Activated CD8-positive, alpha-beta memory T cell treated with anti-CD3 and anti-CD28 coated beads, Interleukin-2, amount 50 U/mL, for 24 hours (primary cell): ENCODE measurements around the gene DMRT2.

Experiments used
- DNase-seq: peaks from one replicate; pipeline ENCODE4 v3.0.0-alpha.2; 2020; ENCODE audit errors: extremely low read depth

DMRT2 gene

GRCh38 chr9:1047591-1048230, 2.4 kb upstream of the DMRT2 start:
- DNase-seq: no peak

- no peak for DNase-seq
These were observed 1.9 kb upstream of the DMRT2 start for GRCh38 chr9:1048231-1048619.

- DNase-seq: no peak
These were observed 1.3 kb upstream of the DMRT2 start for GRCh38 chr9:1048811-1049210.

- no peak for DNase-seq
These were observed 516 bp upstream of the DMRT2 start for GRCh38 chr9:1049641-1050040.

- no peak for DNase-seq
These were observed 1.0 kb downstream of the DMRT2 start for GRCh38 chr9:1051210-1051583.

GRCh38 chr9:1051584-1052275, 1.6 kb downstream of the DMRT2 start:
- DNase-seq: no peak

- no peak for DNase-seq
These were observed 2.5 kb downstream of the DMRT2 start for GRCh38 chr9:1052365-1053281.

GRCh38 chr9:1053282-1053621, 3.1 kb downstream of the DMRT2 start:
- DNase-seq: no peak

GRCh38 chr9:1053986-1054425, 3.8 kb downstream of the DMRT2 start:
- DNase-seq: no peak

- no peak for DNase-seq
These were observed 5.0 kb downstream of the DMRT2 start for GRCh38 chr9:1055166-1055565.

- no peak for DNase-seq
These were observed 7.8 kb downstream of the DMRT2 start for GRCh38 chr9:1057910-1058309.

GRCh38 chr9:1058826-1059487, 8.8 kb downstream of the DMRT2 start:
- DNase-seq: no peak

GRCh38 chr9:1065130-1065529, 15.0 kb downstream of the DMRT2 start:
- DNase-seq: no peak

GRCh38 chr9:1070692-1071091, 20.5 kb downstream of the DMRT2 start:
- no peak for DNase-seq

- DNase-seq: no peak
These were observed 21.6 kb downstream of the DMRT2 start for GRCh38 chr9:1071730-1072129.

- DNase-seq: no peak
These were observed 23.3 kb downstream of the DMRT2 start for GRCh38 chr9:1073497-1073896.

GRCh38 chr9:1077616-1078015, 27.5 kb downstream of the DMRT2 start:
- DNase-seq: no peak

GRCh38 chr9:1083325-1083913, 33.3 kb downstream of the DMRT2 start:
- no peak for DNase-seq

GRCh38 chr9:1085086-1085485, 34.9 kb downstream of the DMRT2 start:
- DNase-seq: no peak

- DNase-seq: no peak
These were observed 36.4 kb downstream of the DMRT2 start for GRCh38 chr9:1086517-1086916.

GRCh38 chr9:1087120-1087881, 37.1 kb downstream of the DMRT2 start:
- DNase-seq: no peak
